ENCODE data around the gene PDS5B. TPM values are rescaled to one million over a fixed set of nuclear protein-coding genes. Genes with fewer than 3 reads are reported as not detected.

PDS5B gene
- total RNA-seq, 1 experiment from 2014 or later: 25.4 TPM

DNA sequence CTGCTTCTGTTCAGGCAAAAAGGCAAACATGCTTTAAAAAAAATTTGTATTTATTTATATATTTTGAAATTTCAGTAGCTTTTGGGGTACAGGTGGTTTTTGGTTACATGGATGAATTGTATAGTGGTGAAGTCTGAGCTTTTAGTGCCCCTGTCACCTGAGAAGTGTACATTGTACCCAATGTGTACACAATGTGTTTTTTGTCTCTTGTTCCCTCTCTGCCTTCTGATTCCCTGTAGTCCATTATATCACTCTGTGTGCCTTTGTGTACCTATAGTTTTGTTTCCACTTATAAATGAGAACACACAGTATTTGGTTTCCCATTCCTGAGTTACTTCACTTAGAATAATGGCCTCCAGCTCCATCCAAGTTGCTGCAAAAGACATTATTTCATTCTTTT, 77.4 kb downstream of the PDS5B start:
- CTCF ChIA-PET: interaction anchor here (1.1 to 3.0 kb wide), 2 partner anchors 13 to 78 kb away, joined by 3 to 15 read pairs; partner anchors contain the start of gene PDS5B
- POLR2A ChIA-PET: no interaction called here
- H3K4me1 Mint-ChIP-seq (ENCODE audit: insufficient read depth, unreplicated experiment): peaks cover 7% of the 10 kb centered on the region
- TF ChIP-seq, protein P1, sequence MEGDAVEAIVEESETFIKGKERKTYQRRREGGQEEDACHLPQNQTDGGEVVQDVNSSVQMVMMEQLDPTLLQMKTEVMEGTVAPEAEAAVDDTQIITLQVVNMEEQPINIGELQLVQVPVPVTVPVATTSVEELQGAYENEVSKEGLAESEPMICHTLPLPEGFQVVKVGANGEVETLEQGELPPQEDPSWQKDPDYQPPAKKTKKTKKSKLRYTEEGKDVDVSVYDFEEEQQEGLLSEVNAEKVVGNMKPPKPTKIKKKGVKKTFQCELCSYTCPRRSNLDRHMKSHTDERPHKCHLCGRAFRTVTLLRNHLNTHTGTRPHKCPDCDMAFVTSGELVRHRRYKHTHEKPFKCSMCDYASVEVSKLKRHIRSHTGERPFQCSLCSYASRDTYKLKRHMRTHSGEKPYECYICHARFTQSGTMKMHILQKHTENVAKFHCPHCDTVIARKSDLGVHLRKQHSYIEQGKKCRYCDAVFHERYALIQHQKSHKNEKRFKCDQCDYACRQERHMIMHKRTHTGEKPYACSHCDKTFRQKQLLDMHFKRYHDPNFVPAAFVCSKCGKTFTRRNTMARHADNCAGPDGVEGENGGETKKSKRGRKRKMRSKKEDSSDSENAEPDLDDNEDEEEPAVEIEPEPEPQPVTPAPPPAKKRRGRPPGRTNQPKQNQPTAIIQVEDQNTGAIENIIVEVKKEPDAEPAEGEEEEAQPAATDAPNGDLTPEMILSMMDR (IDR thresholded peaks at IDR 0.05; ENCODE audit: unreplicated experiment): no peak
- intact Hi-C loops (cut with micrococcal nuclease): no loop called here
- no peak for DNase-seq (ENCODE audit: unreplicated experiment)
- no peak overlapping the region for H3K4me3 Mint-ChIP-seq (ENCODE audit: unreplicated experiment)
- no peak overlapping the region for H3K27ac Mint-ChIP-seq (ENCODE audit: low read depth, unreplicated experiment)
- no peaks in the 10 kb centered on the region for H3K27me3 Mint-ChIP-seq (ENCODE audit: insufficient read depth, unreplicated experiment)
- H3K36me3 Mint-ChIP-seq (ENCODE audit: insufficient read depth, unreplicated experiment): peaks cover 14% of the 10 kb centered on the region
- BruUV-seq (replicated peaks): no TSS peak
- no peaks in the 10 kb centered on the region for H3K9me3 Mint-ChIP-seq (ENCODE audit: unreplicated experiment)

DNA sequence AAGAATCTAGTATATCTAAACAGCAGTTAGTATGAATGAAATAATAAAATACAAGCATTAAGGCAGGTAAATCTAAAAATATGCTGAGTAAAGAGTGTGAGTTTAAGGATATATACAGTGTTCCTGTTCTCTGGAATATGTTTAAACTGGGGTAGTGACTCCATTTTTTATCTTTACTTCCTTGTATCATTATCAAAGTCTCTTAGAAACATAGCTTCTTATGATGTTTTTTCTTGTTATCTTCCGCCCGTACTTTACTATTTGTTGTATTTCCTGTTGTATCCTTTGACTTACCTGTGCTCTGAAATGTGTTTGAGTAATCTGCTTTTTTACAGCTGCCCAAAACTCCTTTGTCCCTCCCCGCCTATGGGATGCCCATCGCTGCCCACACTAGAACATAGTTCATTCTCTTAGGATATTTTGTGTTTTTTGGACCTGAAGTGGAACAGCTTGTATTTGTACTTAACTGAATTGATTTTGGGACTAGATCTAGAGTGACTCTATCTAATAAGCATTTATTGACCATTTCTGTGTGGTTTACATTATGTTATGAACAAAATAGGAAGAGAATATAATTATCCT, 80.8 kb downstream of the PDS5B start:
- intact Hi-C loops (cut with micrococcal nuclease): no loop called here
- no TSS peak for BruUV-seq (replicated peaks)
- Mint-ChIP-seq H3K36me3 (ENCODE audit: insufficient read depth, unreplicated experiment) (peaks cover 17% of the 10 kb centered on the region), H3K4me3 (ENCODE audit: unreplicated experiment) (no peak overlapping the region), H3K4me1 (ENCODE audit: insufficient read depth, unreplicated experiment) (no peaks in the 10 kb centered on the region), H3K27me3 (ENCODE audit: insufficient read depth, unreplicated experiment) (no peaks in the 10 kb centered on the region), H3K27ac (ENCODE audit: low read depth, unreplicated experiment) (no peak overlapping the region), H3K9me3 (ENCODE audit: unreplicated experiment) (no peaks in the 10 kb centered on the region)
- ChIA-PET CTCF (interaction anchor here (1.2 kb wide), 1 partner anchor 16 kb away, joined by 7 read pairs; no protein-coding TSS in a partner anchor), POLR2A (interaction anchor here (0.7 kb wide), 1 partner anchor 67 kb away, joined by 3 read pairs; no protein-coding TSS in a partner anchor)
- TF ChIP-seq, protein P1 (IDR thresholded peaks at IDR 0.05; ENCODE audit: unreplicated experiment): no peak
- DNase-seq (ENCODE audit: unreplicated experiment): no peak

DNA sequence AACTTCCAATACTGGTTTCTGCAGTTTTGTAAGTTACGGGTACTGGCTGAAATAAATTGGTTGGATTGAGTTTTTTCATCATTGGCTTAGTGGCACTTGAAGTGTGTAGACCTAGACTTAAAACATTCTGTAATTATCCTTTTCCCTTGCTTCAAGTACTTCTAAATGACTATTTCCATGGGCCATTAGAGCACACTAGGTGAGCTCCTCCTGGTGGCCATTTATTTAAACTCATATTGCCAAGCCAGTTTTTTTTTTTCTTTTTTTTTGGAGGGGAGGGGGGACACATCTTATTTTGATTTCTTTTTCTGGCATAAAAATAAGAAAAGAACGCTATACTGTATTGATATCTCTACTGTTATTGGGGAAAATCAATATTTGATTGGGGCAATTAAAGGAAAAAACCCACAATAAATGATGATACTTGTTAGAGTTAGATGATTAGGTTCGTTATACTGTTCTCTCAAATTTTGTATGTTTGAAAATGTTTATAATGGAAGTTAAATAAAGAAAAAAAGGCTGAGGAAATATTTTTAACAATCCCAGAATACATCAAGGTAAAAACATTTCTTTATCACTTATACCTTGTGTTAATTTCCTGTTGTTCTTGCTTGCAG, 82.9 kb downstream of the PDS5B start:
- CTCF ChIA-PET: interaction anchor here (0.6 to 3.2 kb wide), 26 partner anchors 9 to 1311 kb away, joined by 3 to 29 read pairs (median 4); no protein-coding TSS in a partner anchor
- POLR2A ChIA-PET: interaction anchor here (0.6 to 2.4 kb wide), 5 partner anchors 11 to 212 kb away, joined by 3 to 10 read pairs (median 4); partner anchors contain the start of gene PDS5B
- peaks cover 18% of the 10 kb centered on the region for H3K36me3 Mint-ChIP-seq (ENCODE audit: insufficient read depth, unreplicated experiment)
- no TSS peak for BruUV-seq (replicated peaks)
- H3K4me1 Mint-ChIP-seq (ENCODE audit: insufficient read depth, unreplicated experiment): no peaks in the 10 kb centered on the region
- H3K27ac Mint-ChIP-seq (ENCODE audit: low read depth, unreplicated experiment): no peak overlapping the region
- H3K4me3 Mint-ChIP-seq (ENCODE audit: unreplicated experiment): no peak overlapping the region
- H3K9me3 Mint-ChIP-seq (ENCODE audit: unreplicated experiment): peaks cover under 1% of the 10 kb centered on the region
- no peaks in the 10 kb centered on the region for H3K27me3 Mint-ChIP-seq (ENCODE audit: insufficient read depth, unreplicated experiment)
- intact Hi-C loops (cut with micrococcal nuclease): loop anchor here (1.0 to 2.0 kb wide), 2 partner anchors 83 to 242 kb away; partner anchors contain the start of gene PDS5B
- TF ChIP-seq, protein P1 (IDR thresholded peaks at IDR 0.05; ENCODE audit: unreplicated experiment): peak; percentile 56
- DNase-seq (ENCODE audit: unreplicated experiment): peak; percentile 55

DNA sequence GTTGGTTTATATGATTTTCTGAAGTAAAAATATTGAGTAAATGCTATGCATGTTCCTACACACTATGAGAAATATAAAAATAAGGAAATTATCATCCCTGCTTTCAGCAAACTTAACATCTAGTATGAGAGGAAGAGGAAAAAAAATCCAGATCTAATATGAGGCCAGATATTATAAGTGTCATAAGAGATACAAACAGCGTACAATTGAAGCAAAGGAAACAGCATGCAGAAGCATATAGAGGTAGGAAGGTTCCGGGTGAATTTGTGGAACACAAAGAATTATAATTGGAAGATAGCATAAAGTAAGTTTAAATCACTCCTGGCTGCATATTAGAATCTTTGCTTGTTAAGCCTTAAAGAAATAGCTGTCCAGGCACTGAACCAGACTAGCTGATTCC, 88.3 kb downstream of the PDS5B start:
- DNase-seq (ENCODE audit: unreplicated experiment): no peak
- ChIA-PET POLR2A (interaction anchor here (0.9 to 1.3 kb wide), 3 partner anchors 9 to 193 kb away, joined by 3 to 5 read pairs (median 3); no protein-coding TSS in a partner anchor), CTCF (interaction anchor here (0.6 to 0.9 kb wide), 2 partner anchors 9 to 54 kb away, joined by 3 read pairs; no protein-coding TSS in a partner anchor)
- Mint-ChIP-seq H3K4me3 (ENCODE audit: unreplicated experiment) (no peak overlapping the region), H3K36me3 (ENCODE audit: insufficient read depth, unreplicated experiment) (peaks cover 52% of the 10 kb centered on the region), H3K9me3 (ENCODE audit: unreplicated experiment) (peaks cover 8% of the 10 kb centered on the region), H3K27ac (ENCODE audit: low read depth, unreplicated experiment) (no peak overlapping the region), H3K4me1 (ENCODE audit: insufficient read depth, unreplicated experiment) (no peaks in the 10 kb centered on the region), H3K27me3 (ENCODE audit: insufficient read depth, unreplicated experiment) (no peaks in the 10 kb centered on the region)
- no TSS peak for BruUV-seq (replicated peaks)
- intact Hi-C loops (cut with micrococcal nuclease): no loop called here
- TF ChIP-seq, protein P1 (IDR thresholded peaks at IDR 0.05; ENCODE audit: unreplicated experiment): no peak
